ENCODE results near the gene INO80C. TPM values are rescaled to one million over a fixed set of nuclear protein-coding genes. Genes with fewer than 3 reads are reported as not detected.

The INO80C gene
- total RNA-seq = 10 to 100 TPM; 30.8 to 37.4 TPM

DNA sequence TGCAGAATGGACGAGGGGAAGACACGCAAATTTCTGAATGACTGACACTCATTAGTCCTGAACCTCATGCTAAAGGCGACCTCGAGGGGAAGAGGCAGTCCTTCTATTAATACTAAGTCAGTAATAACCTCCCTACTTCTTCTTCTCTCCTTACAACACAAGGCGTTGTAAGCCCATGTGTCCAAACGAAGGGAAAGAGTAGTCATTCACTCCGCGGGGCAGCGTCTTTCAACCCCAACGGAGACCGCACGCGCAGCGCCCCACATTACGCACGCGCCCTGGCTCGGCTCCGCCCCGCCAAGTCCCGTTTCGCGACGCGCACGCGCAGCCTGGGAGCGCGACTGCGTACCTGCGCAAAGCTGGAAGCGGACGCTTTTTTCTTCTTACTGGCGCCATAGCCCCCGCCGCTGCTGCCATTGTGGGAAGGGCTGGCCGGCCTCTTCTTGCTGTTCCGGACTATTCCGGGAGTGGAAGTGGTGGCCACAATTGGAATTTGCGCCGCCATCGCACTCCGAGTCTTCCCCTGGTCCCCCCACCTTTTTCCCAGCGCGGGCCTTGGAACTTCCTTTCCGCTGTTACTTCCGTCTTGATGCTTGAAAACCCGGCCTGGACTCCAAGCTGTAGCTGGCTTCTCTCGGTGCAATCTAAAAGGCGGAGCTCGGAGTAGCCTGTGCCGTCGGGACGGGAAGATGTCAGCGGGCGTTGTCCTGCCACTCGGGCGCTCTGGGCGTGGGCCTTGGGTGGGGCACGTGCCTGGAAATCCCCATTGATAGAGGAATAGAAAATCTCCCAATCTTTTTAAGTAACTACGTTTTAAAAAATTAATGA lies at the start of gene INO80C:
Gene INO80C, minus strand, starts transcription at position 591 of the 828 bp plus-strand sequence. Its CDS starts 86 bp downstream, at position 505.
- Mint-ChIP-seq H3K27me3 (no peaks in the 10 kb centered on the region), H3K36me3 (ENCODE audit: low read depth) (no peaks in the 10 kb centered on the region), H3K9me3 (ENCODE audit: low read depth) (no peaks in the 10 kb centered on the region), H3K4me1 (peaks cover 33% of the 10 kb centered on the region), H3K4me3 (peak within 1 kb of the TSS; percentile 85), H3K27ac (peak within 1 kb of the TSS; percentile 97)
- ChIA-PET POLR2A (interaction anchor here (0.6 to 2.4 kb wide), 7 partner anchors 9 to 468 kb away, joined by 3 to 27 read pairs (median 4); partner anchors contain the start of gene GALNT1), CTCF (interaction anchor here (0.5 to 1.5 kb wide), 8 partner anchors 9 to 361 kb away, joined by 3 to 6 read pairs (median 3); no protein-coding TSS in a partner anchor)
- ATAC-seq (peak; percentile 95), DNase-seq (peak; percentile 96)
- intact Hi-C loops (cut with DNase I, micrococcal nuclease) = loop anchor here (1.0 to 10.0 kb wide), 21 partner anchors 19 to 1330 kb away; partner anchors contain the start of genes ELP2 (in 2 of the 2), RMP24 (in 2 of the 2), RPRD1A (in 2 of the 2) and SLC39A6 (in 2 of the 2)

DNA sequence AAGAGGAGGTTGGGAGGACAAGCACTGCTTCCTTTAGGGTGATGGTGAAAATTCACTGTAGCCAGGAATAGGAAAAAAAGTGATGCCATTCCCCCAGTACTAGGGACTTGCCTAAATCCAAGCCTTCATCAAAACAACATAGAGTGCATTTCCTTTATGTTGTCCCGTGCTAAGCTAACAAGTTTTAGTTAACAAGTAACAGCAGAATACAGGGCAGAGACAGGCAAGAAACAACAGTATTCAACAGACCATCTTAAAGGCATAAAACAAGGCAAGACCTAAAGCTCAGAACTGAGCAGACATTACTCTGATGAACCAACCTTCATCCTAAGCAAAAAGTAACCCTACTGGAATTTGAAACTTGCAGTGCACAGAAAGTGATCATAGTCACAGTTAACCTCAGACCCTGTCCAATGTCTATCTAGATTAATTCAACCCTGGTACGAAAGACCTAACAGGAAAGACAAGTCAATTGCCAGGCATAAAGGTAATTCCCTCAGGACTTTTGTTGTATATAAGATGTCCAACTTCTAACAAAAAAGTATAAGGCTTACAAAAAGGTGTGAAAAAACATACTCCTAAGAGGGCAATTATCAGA lies 49.3 kb upstream of the INO80C start:
- Mint-ChIP-seq H3K4me1 (peaks cover 6% of the 10 kb centered on the region), H3K27me3 (peaks cover 2% of the 10 kb centered on the region), H3K27ac (no peak overlapping the region), H3K9me3 (ENCODE audit: low read depth) (no peaks in the 10 kb centered on the region), H3K36me3 (ENCODE audit: low read depth) (no peaks in the 10 kb centered on the region), H3K4me3 (no peak overlapping the region)
- intact Hi-C loops (cut with DNase I, micrococcal nuclease) = no loop called here
- no peak for ATAC-seq
- no peak for DNase-seq
- POLR2A ChIA-PET = no interaction called here
- CTCF ChIA-PET = interaction anchor here (0.6 kb wide), 1 partner anchor 24 kb away, joined by 3 read pairs; no protein-coding TSS in a partner anchor

DNA sequence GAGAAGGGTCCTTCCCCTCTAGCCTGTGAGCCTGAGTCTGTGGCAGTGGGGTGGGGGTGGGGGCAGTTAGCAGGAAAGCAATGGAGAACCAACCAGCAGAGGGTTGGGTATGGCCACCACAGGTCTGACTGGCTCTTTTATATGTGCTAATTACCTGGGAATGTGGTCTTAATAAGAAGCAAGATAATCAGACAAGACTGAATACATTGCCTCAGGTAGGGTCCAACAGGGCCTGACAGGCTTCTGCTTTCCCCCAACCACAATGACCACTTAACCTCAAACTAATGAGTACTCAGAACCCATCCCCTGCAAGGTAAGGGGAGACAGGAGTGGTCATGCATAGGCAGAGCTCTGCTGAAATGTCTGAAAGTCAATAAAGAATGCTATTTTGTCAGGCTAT lies 44.6 kb upstream of the INO80C start:
- Mint-ChIP-seq H3K27me3 (peaks cover 2% of the 10 kb centered on the region), H3K36me3 (ENCODE audit: low read depth) (no peaks in the 10 kb centered on the region), H3K4me1 (peaks cover 5% of the 10 kb centered on the region), H3K4me3 (no peak overlapping the region), H3K9me3 (ENCODE audit: low read depth) (peaks cover 3% of the 10 kb centered on the region), H3K27ac (no peak overlapping the region)
- ChIA-PET CTCF (no interaction called here), POLR2A (no interaction called here)
- intact Hi-C loops (cut with DNase I, micrococcal nuclease) = no loop called here
- ATAC-seq (no peak), DNase-seq (no peak)

- peaks cover 16% of the 10 kb centered on the region for H3K9me3 Mint-ChIP-seq (ENCODE audit: low read depth)
- no peak overlapping the region for H3K27ac Mint-ChIP-seq
- no peak for DNase-seq
- CTCF ChIA-PET = no interaction called here
- H3K4me1 Mint-ChIP-seq = no peaks in the 10 kb centered on the region
- POLR2A ChIA-PET = no interaction called here
- H3K27me3 Mint-ChIP-seq = peaks cover 10% of the 10 kb centered on the region
- no peak for ATAC-seq
- H3K36me3 Mint-ChIP-seq (ENCODE audit: low read depth) = no peaks in the 10 kb centered on the region
- H3K4me3 Mint-ChIP-seq = no peak overlapping the region
- intact Hi-C loops (cut with DNase I, micrococcal nuclease) = no loop called here
These were observed 37.5 kb upstream of the INO80C start for GRCh38 chr18:35535297-35535696.

DNA sequence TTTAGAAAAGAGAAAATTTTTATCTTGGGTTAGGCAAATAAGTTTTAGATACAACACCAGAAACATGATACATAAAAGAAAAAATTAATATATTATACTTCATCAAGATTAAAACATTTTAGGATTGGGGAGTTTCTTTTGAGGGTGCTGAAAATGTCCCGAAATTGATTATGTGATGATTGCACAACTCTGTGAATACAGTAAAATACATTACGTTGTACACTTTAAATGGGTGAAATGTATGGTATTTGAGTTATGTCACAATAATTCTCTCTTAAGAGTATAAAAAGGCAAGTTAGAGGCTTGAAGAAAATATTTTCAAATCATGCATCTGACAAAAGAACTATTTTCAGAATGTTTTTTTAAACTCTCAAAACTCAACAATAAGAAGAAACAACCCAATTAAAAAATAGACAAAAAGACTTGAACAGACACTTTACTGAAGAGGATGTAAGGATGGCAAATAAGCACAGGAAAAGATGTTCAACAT lies 36.2 kb upstream of the INO80C start:
- POLR2A ChIA-PET = no interaction called here
- no peak for DNase-seq
- no peak overlapping the region for H3K4me3 Mint-ChIP-seq
- H3K27me3 Mint-ChIP-seq = peaks cover 13% of the 10 kb centered on the region
- ATAC-seq = no peak
- intact Hi-C loops (cut with DNase I, micrococcal nuclease) = no loop called here
- no peak overlapping the region for H3K27ac Mint-ChIP-seq
- peaks cover 20% of the 10 kb centered on the region for H3K9me3 Mint-ChIP-seq (ENCODE audit: low read depth)
- no peaks in the 10 kb centered on the region for H3K36me3 Mint-ChIP-seq (ENCODE audit: low read depth)
- CTCF ChIA-PET = no interaction called here
- H3K4me1 Mint-ChIP-seq = no peaks in the 10 kb centered on the region

DNA sequence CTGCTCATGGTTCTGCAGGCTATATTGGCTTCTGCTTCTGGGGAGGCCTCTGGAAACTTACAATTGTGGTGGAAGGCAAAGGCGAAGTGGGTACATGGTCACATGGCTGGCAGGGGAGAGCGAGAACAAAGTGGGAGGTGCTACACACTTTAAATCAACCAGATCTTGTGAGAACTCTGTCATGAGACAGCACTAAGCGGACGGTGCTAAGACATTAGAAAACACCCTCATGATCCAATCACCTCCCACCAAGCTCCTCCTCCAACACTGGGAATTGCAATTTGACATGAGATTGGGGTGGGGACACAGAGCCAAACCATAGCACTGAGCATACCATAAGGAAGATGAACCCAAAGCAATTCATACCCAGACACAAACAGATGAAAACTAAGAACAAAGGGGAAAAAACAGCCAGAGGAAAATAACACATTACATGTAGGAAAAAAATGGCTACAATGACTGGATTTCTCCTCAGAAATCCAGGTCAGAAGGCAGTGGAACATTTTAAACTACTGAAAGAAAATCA lies 31.1 kb upstream of the INO80C start:
- POLR2A ChIA-PET = no interaction called here
- CTCF ChIA-PET = no interaction called here

GRCh38 chr18:35526495-35527059 lies 28.8 kb upstream of the INO80C start:
- no peak overlapping the region for H3K4me3 Mint-ChIP-seq
- H3K36me3 Mint-ChIP-seq (ENCODE audit: low read depth) = no peaks in the 10 kb centered on the region
- H3K9me3 Mint-ChIP-seq (ENCODE audit: low read depth) = peaks cover 14% of the 10 kb centered on the region
- ATAC-seq = no peak
- intact Hi-C loops (cut with DNase I, micrococcal nuclease) = no loop called here
- H3K27me3 Mint-ChIP-seq = peaks cover 16% of the 10 kb centered on the region
- no peak for DNase-seq
- H3K4me1 Mint-ChIP-seq = peaks cover 5% of the 10 kb centered on the region
- POLR2A ChIA-PET = no interaction called here
- CTCF ChIA-PET = interaction anchor here (0.8 kb wide), 1 partner anchor 26 kb away, joined by 4 read pairs; no protein-coding TSS in a partner anchor
- H3K27ac Mint-ChIP-seq = no peak overlapping the region

More for the DNA sequence above, 31.1 kb upstream of the INO80C start:
- H3K27me3 Mint-ChIP-seq = peaks cover 23% of the 10 kb centered on the region
- H3K4me3 Mint-ChIP-seq = no peak overlapping the region
- no peaks in the 10 kb centered on the region for H3K36me3 Mint-ChIP-seq (ENCODE audit: low read depth)
- intact Hi-C loops (cut with DNase I, micrococcal nuclease) = no loop called here
- H3K9me3 Mint-ChIP-seq (ENCODE audit: low read depth) = peaks cover 14% of the 10 kb centered on the region
- no peak for DNase-seq
- H3K27ac Mint-ChIP-seq = no peak overlapping the region
- no peak for ATAC-seq
- H3K4me1 Mint-ChIP-seq = peaks cover 5% of the 10 kb centered on the region

DNA sequence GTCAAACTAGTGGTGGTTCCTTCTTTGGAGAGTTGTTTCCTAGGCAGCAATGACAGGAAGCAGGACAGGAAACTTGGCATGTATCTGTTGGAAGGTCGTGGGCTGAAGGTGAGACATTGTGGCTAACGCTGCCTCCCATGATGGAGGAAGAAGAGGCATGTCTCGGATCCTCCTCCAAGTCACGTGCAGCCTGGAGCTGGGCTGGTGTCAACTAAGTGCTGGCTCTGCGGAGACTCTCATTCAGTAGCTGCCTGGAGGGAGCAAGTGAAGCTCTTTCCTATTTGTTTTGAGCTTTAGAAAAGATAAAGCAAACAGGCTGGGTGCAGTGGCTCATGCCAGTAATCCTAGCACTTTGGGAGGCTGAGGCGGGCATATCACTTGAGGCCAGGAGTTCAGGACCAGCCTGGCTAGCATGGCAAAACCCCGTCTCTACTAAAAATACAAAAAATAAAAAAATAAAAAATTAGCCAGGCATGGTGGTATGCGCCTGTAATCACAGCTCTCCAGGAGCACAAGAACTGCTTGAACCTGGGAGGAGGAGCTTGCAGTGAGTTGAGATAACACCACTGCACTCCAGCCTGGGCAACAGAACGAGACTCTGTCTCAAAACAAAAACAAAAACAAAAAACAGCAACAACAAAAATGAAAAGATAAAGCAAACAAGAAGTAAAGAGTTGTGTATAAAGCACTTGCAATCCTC lies 28.2 kb upstream of the INO80C start:
- Mint-ChIP-seq H3K27me3 (peaks cover 16% of the 10 kb centered on the region), H3K4me3 (no peak overlapping the region), H3K4me1 (peaks cover 5% of the 10 kb centered on the region), H3K36me3 (ENCODE audit: low read depth) (no peaks in the 10 kb centered on the region), H3K27ac (no peak overlapping the region), H3K9me3 (ENCODE audit: low read depth) (peaks cover 11% of the 10 kb centered on the region)
- intact Hi-C loops (cut with DNase I, micrococcal nuclease) = no loop called here
- ATAC-seq = no peak
- CTCF ChIA-PET = interaction anchor here (0.6 kb wide), 1 partner anchor 478 kb away, joined by 3 read pairs; no protein-coding TSS in a partner anchor
- POLR2A ChIA-PET = no interaction called here
- DNase-seq = no peak

- H3K27me3 Mint-ChIP-seq = peaks cover 14% of the 10 kb centered on the region
These were observed 26.5 kb upstream of the INO80C start for GRCh38 chr18:35524226-35524625.

DNA sequence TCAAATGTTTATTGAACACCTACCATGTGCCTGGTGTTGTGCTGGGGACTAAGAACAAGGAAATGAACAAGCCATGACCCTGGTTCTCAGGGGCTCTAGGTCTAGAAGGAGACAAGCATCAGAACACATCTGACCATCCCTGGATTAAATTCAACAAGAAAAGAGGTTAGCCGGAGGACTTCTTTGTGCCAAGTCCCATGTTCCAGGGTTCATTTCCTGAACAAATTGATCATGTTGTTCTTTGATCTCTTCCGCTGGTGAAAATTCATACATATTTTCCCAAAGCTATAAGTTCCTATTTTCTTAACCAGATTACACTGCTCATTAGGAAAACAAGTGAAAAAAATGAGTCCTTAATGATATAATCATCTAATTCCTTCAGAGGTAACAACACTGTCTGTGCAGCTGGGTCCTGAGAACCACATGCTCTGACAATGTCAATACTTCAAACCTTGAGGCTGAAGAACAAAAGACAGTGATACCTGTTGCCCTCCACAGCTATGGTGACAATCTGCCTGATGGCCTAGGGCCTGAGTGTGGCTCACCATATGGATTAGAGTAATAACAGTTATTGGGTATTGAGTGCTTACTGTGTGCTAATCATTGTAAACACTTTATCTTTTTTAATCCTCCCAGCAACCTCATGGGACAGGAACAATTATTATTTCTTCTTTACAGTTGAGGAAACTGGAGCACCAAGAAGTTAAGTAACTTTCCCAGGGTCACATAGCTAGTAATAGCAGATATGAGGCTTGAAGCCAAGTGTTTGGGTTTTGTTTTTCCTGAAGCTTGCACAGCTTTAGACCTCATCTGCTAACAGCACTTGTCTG lies 24.6 kb upstream of the INO80C start:
- Mint-ChIP-seq H3K9me3 (ENCODE audit: low read depth) (no peaks in the 10 kb centered on the region), H3K27me3 (peaks cover 8% of the 10 kb centered on the region), H3K4me1 (peaks cover 5% of the 10 kb centered on the region), H3K36me3 (ENCODE audit: low read depth) (no peaks in the 10 kb centered on the region), H3K27ac (no peak overlapping the region), H3K4me3 (no peak overlapping the region)
- ATAC-seq (no peak), DNase-seq (no peak)
- ChIA-PET POLR2A (no interaction called here), CTCF (interaction anchor here (0.5 to 0.7 kb wide), 2 partner anchors 108 to 234 kb away, joined by 4 read pairs; no protein-coding TSS in a partner anchor)
- intact Hi-C loops (cut with DNase I, micrococcal nuclease) = no loop called here

More at GRCh38 chr18:35524226-35524625, 26.5 kb upstream of the INO80C start:
- H3K36me3 Mint-ChIP-seq (ENCODE audit: low read depth) = no peaks in the 10 kb centered on the region
- intact Hi-C loops (cut with DNase I, micrococcal nuclease) = no loop called here
- ChIA-PET POLR2A (interaction anchor here (0.5 kb wide), 1 partner anchor 68 kb away, joined by 3 read pairs; no protein-coding TSS in a partner anchor), CTCF (no interaction called here)
- H3K9me3 Mint-ChIP-seq (ENCODE audit: low read depth) = no peaks in the 10 kb centered on the region
- ATAC-seq (no peak), DNase-seq (no peak)
- no peak overlapping the region for H3K27ac Mint-ChIP-seq
- H3K4me3 Mint-ChIP-seq = no peak overlapping the region
- H3K4me1 Mint-ChIP-seq = peaks cover 5% of the 10 kb centered on the region
